Lower lobe of right lung (tissue), 2 donors: Measurements from ENCODE around the gene ELMO3. TPM values are rescaled to one million over a fixed set of nuclear protein-coding genes. Genes with fewer than 3 reads are reported as not detected.

Experiments
- ATAC-seq, 2 donors: fragments of 200-7000 bp; cut with Tn5 transposase; one replicate each; pipeline ENCODE4 v1.9.1; 2020 to 2022; ENCODE audit warnings: mild to moderate bottlenecking in 2 of 2, moderate library complexity in 2 of 2
- DNase-seq: peaks from one replicate; pipeline ENCODE4 v3.0.0-alpha.2; 2020
- H3K27ac ChIP-seq: fragments of 200-600 bp; one replicate; pipeline ENCODE4 v1.8.0; 2022
- H3K27me3 ChIP-seq: fragments of 200-600 bp; one replicate; pipeline ENCODE4 v1.8.0; 2022; ENCODE audit warnings: low read depth
- H3K36me3 ChIP-seq: fragments of 200-600 bp; one replicate; pipeline ENCODE4 v1.8.0; 2022; ENCODE audit warnings: mild to moderate bottlenecking
- H3K4me1 ChIP-seq: fragments of 200-600 bp; one replicate; pipeline ENCODE4 v1.8.0; 2022
- H3K4me3 ChIP-seq: fragments of 200-600 bp; one replicate; pipeline ENCODE4 v1.8.0; 2022; ENCODE audit warnings: mild to moderate bottlenecking
- H3K9me3 ChIP-seq: fragments of 200-600 bp; one replicate; pipeline ENCODE4 v1.8.0; 2022
- CTCF ChIP-seq: fragments of 200-600 bp; IDR thresholded peaks from one replicate; pipeline ENCODE4 v1.8.0; 2022; ENCODE audit warnings: antibody characterized with exemption, mild to moderate bottlenecking
- intact Hi-C: fragments of 100-400 bp; cut with DNase I; formaldehyde crosslinking; loops from one replicate; pipeline ENCODE4 v1.11.0; 2022
- total RNA-seq: library from RNA; stranded (reverse); fragmentation: NEBNext Ultra II Directional; extraction: Animal tissue kit (Norgen Biotek cat#: 25700); gene quantifications from one replicate; pipeline ENCODE4 v1.2.1, GENCODE V29; 2021
- donor health status: DM: no; HTN: yes; CAD: no; lungs with severe emphysema.

ELMO3 gene
- total RNA-seq, 1 donor from 2014 or later, result 14.9 TPM

DNA sequence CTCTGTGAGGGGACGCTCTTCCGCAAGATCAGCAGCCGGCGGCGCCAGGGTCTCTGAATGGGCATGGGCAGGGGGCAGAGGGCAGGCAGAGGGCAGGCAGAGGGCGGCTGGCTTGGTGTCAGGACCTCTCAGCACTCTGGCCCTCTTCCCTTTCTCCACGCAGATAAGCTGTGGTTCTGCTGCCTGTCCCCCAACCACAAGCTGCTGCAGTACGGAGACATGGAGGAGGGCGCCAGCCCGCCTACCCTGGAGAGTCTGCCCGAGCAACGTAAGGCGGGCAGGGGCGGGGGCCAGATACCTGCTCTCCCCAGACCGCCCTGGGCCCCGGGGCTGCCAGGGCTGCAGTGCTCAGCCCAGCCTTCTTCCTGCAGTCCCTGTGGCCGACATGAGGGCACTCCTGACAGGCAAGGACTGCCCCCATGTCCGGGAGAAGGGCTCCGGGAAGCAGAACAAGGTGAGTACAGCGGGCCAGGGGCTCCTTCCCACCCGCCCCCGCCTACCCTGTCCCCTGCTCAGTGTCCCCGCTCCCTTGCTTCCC, 4.1 kb downstream of the ELMO3 start:
- Histone ChIP-seq H3K9me3 (no peaks in the 10 kb centered on the region), H3K4me3 (no peak overlapping the region), H3K27ac (no peak overlapping the region), H3K36me3 (peaks cover 44% of the 10 kb centered on the region), H3K4me1 (peaks cover 12% of the 10 kb centered on the region), H3K27me3 (no peaks in the 10 kb centered on the region)
- no peak for TF ChIP-seq CTCF
- DNase-seq (no peak), ATAC-seq (no peak)
- intact Hi-C loops, result no loop called here

DNA sequence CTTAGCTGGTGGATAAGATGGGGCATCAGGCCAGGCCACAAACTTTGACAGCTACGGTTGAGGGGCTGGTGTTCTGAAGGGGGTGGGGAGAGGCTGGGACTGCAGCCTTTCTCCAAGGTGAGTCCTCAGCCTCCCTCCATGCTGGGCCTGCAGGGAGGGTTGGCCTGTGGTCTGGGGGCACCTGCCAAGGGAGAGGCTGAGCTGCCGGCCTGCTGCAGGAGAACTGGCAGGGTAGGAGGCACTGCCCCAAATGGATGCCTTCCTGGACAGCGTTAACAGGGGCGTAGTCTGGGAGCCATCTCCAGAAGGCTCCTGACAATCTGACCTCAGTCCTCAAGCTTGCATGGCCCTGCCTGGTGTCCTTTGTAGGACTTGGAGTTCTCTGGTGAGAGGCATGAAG, 5.1 kb downstream of the ELMO3 start:
- Histone ChIP-seq H3K27ac (no peak overlapping the region), H3K9me3 (no peaks in the 10 kb centered on the region), H3K27me3 (no peaks in the 10 kb centered on the region), H3K36me3 (peaks cover 39% of the 10 kb centered on the region), H3K4me1 (peaks cover 1% of the 10 kb centered on the region), H3K4me3 (no peak overlapping the region)
- intact Hi-C loops, result no loop called here
- ATAC-seq, result no peak
- no peak for DNase-seq
- no peak for TF ChIP-seq CTCF

GRCh38 chr16:67206129-67206837, 7.4 kb downstream of the ELMO3 start:
- H3K4me1 ChIP-seq, result no peaks in the 10 kb centered on the region
- intact Hi-C loops, result no loop called here
- DNase-seq (no peak), ATAC-seq (no peak)
- no peak for TF ChIP-seq CTCF
- H3K4me3 ChIP-seq, result no peak overlapping the region
- H3K27me3 ChIP-seq, result no peaks in the 10 kb centered on the region
- H3K9me3 ChIP-seq, result no peaks in the 10 kb centered on the region
- H3K27ac ChIP-seq, result no peak overlapping the region
- peaks cover 30% of the 10 kb centered on the region for H3K36me3 ChIP-seq

- intact Hi-C loops, result no loop called here
- Histone ChIP-seq H3K27ac (no peak overlapping the region), H3K27me3 (no peaks in the 10 kb centered on the region), H3K4me3 (no peak overlapping the region), H3K4me1 (no peaks in the 10 kb centered on the region), H3K36me3 (peaks cover 25% of the 10 kb centered on the region), H3K9me3 (no peaks in the 10 kb centered on the region)
- ATAC-seq, result no peak
- TF ChIP-seq CTCF, result no peak
- no peak for DNase-seq
These were observed 7.9 kb downstream of the ELMO3 start for GRCh38 chr16:67206838-67207248.

DNA sequence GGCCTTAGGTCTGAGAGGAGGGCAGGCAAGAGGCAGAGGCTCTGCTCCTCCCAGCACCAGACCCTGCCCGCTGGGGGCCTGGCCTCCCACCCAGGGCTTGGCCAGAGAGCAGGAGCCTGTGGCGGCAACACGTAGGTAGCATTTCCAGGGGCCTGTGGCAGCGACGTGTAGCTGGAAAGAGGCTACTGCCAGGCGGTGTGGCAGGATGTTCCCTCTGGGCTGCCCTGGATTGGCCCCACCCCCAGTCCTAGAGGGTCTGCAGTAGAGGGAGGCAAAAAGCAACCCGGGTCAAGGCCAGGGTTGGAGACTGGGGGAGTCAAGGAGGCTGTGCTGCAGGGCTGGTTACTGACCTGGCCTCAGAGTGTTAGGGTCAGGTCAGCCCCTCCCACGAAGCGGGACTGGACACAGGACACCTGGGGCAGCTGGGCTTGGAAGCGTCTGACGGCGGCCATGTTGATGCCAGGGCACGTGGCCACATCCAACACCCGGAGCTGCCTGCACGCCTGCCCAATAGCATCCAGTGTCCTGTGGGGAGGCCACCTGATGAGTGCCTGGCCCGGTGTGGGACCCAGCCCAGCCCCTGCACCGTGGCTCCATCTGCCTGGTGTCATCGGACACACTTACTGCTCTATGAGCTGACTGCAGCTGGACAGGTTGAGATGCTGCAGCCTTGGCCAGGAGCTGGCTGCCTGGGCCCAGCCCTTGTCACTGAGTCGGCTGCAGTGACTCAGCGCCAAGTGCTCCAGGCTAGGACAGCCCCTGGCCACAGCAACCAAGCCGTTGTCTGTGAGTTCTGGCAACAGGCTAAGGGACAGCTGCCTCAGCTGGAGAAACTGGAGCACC, 8.5 kb downstream of the ELMO3 start:
- Histone ChIP-seq H3K27ac (no peak overlapping the region), H3K27me3 (no peaks in the 10 kb centered on the region)
- no peak for ATAC-seq

More for the DNA sequence above, 8.5 kb downstream of the ELMO3 start:
- H3K4me3 ChIP-seq, result no peak overlapping the region
- H3K9me3 ChIP-seq, result no peaks in the 10 kb centered on the region
- peaks cover 18% of the 10 kb centered on the region for H3K36me3 ChIP-seq
- DNase-seq, result no peak
- intact Hi-C loops, result no loop called here
- H3K4me1 ChIP-seq, result no peaks in the 10 kb centered on the region
- no peak for TF ChIP-seq CTCF
